Measurements from ENCODE around the gene GPR157.

Gene GPR157

DNA sequence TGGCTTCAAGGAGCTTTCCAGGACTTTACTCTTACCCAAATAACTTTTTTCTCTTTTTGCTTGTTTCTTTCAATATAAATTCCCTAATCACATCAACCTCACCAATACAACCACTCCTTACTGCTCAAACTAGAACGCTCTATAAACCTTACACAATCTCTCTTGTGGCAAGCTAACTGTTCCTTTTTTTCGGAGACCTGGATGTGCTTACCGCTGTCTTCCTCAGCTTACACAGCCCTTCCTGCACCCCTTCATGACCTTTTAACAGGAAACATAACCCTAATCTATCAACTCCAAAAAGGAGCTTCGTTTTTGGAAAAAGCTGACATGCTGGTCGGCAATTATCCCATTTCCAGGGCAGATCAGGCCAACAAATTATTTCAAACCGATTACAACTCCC lies 35.3 kb downstream of the GPR157 start:
- TF ChIP-seq, protein P1, sequence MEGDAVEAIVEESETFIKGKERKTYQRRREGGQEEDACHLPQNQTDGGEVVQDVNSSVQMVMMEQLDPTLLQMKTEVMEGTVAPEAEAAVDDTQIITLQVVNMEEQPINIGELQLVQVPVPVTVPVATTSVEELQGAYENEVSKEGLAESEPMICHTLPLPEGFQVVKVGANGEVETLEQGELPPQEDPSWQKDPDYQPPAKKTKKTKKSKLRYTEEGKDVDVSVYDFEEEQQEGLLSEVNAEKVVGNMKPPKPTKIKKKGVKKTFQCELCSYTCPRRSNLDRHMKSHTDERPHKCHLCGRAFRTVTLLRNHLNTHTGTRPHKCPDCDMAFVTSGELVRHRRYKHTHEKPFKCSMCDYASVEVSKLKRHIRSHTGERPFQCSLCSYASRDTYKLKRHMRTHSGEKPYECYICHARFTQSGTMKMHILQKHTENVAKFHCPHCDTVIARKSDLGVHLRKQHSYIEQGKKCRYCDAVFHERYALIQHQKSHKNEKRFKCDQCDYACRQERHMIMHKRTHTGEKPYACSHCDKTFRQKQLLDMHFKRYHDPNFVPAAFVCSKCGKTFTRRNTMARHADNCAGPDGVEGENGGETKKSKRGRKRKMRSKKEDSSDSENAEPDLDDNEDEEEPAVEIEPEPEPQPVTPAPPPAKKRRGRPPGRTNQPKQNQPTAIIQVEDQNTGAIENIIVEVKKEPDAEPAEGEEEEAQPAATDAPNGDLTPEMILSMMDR (conservative IDR thresholded peaks at IDR 0.05; ENCODE audit: low read length), result no peak
- TF ChIP-seq EZH2phosphoT487 (IDR thresholded peaks at IDR 0.05; ENCODE audit: borderline replicate concordance), result no peak
- H3K4me1 ChIP-seq (ENCODE audit: insufficient read depth, low read length, poor library complexity, severe bottlenecking), result no peaks in the 10 kb centered on the region
- H3K9me3 ChIP-seq (ENCODE audit: insufficient read depth, low read depth, low read length), result no peaks in the 10 kb centered on the region
- no peaks in the 10 kb centered on the region for H4K20me1 ChIP-seq (ENCODE audit: insufficient read depth, low read length, poor library complexity, severe bottlenecking)
- no peaks in the 10 kb centered on the region for H3K36me3 ChIP-seq (ENCODE audit: insufficient read depth, low read length)
- H2AFZ ChIP-seq (ENCODE audit: low read length), result no peak overlapping the region
- H3K27me3 ChIP-seq (ENCODE audit: insufficient read depth, low read length, poor library complexity, severe bottlenecking), result peaks cover 4% of the 10 kb centered on the region
- H3K9ac ChIP-seq (ENCODE audit: low read depth, low read length, poor library complexity, severe bottlenecking), result no peak overlapping the region
- H3K9me2 ChIP-seq (replicated peaks; ENCODE audit: low read depth, low read length), result no peaks in the 10 kb centered on the region
- no peaks in the 10 kb centered on the region for H3K79me2 ChIP-seq (ENCODE audit: insufficient read depth, low read length)
- H3K4me2 ChIP-seq (ENCODE audit: low read depth, low read length, poor library complexity, severe bottlenecking), result no peak overlapping the region
- H3K4me3 ChIP-seq (ENCODE audit: low read length, poor library complexity, severe bottlenecking), result no peak overlapping the region
- no peaks in the 10 kb centered on the region for H3F3A ChIP-seq (ENCODE audit: low read depth)

DNA sequence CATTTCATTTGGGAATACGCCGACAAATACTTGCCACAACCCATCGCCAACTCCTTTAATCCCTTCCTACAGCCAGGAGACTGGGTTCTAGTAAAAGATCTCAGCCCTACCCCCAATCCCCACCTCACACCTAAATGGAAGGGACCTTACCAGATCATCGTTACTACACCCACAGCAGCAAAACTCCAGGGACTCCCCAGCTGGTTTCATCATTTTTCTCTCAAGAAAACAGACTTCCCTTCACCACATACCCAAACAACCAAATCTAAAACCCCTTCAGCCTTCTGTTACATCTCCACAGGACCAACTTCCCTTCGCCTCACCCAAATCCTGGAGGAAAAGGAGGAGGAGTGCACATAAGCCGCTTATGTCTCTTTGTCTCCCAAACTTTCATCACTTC lies 35.8 kb downstream of the GPR157 start:
- no peaks in the 10 kb centered on the region for H3K79me2 ChIP-seq (ENCODE audit: insufficient read depth, low read length)
- no peaks in the 10 kb centered on the region for H4K20me1 ChIP-seq (ENCODE audit: insufficient read depth, low read length, poor library complexity, severe bottlenecking)
- H3K4me1 ChIP-seq (ENCODE audit: insufficient read depth, low read length, poor library complexity, severe bottlenecking), result no peaks in the 10 kb centered on the region
- H3K27me3 ChIP-seq (ENCODE audit: insufficient read depth, low read length, poor library complexity, severe bottlenecking), result peaks cover 4% of the 10 kb centered on the region
- H2AFZ ChIP-seq (ENCODE audit: low read length), result no peak overlapping the region
- H3K36me3 ChIP-seq (ENCODE audit: insufficient read depth, low read length), result no peaks in the 10 kb centered on the region
- no peak overlapping the region for H3K9ac ChIP-seq (ENCODE audit: low read depth, low read length, poor library complexity, severe bottlenecking)
- no peak overlapping the region for H3K4me2 ChIP-seq (ENCODE audit: low read depth, low read length, poor library complexity, severe bottlenecking)
- H3K9me3 ChIP-seq (ENCODE audit: insufficient read depth, low read depth, low read length), result no peaks in the 10 kb centered on the region
- H3K9me2 ChIP-seq (replicated peaks; ENCODE audit: low read depth, low read length), result no peaks in the 10 kb centered on the region
- H3F3A ChIP-seq (ENCODE audit: low read depth), result no peaks in the 10 kb centered on the region
- TF ChIP-seq, protein P1 (conservative IDR thresholded peaks at IDR 0.05; ENCODE audit: low read length), result no peak
- TF ChIP-seq EZH2phosphoT487 (IDR thresholded peaks at IDR 0.05; ENCODE audit: borderline replicate concordance), result no peak
- no peak overlapping the region for H3K4me3 ChIP-seq (ENCODE audit: low read length, poor library complexity, severe bottlenecking)

DNA sequence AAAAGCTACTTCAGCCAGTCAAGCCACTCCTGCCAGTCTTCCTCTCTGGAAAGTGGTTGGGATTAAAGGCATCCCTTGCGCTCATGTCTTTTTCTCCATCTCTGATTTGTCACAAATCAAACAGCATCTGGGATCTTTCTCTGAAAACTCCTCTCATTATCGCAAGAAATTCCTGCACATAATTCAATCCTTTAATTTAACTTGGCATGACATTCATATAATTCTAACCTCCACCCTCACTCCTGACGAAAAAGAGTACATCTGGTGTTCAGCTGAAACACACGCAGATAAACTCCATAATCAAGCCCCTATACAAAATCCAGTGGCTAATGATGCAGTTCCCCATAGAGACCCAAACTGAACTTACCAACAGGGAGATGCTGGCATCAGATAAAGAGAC lies 40.1 kb downstream of the GPR157 start:
- TF ChIP-seq, protein P1 (conservative IDR thresholded peaks at IDR 0.05; ENCODE audit: low read length), result no peak
- no peak for TF ChIP-seq EZH2phosphoT487 (IDR thresholded peaks at IDR 0.05; ENCODE audit: borderline replicate concordance)
- no peaks in the 10 kb centered on the region for H3K4me1 ChIP-seq (ENCODE audit: insufficient read depth, low read length, poor library complexity, severe bottlenecking)
- H3K9ac ChIP-seq (ENCODE audit: low read depth, low read length, poor library complexity, severe bottlenecking), result no peak overlapping the region
- no peak overlapping the region for H2AFZ ChIP-seq (ENCODE audit: low read length)
- no peaks in the 10 kb centered on the region for H3K36me3 ChIP-seq (ENCODE audit: insufficient read depth, low read length)
- peaks cover 4% of the 10 kb centered on the region for H3K27me3 ChIP-seq (ENCODE audit: insufficient read depth, low read length, poor library complexity, severe bottlenecking)
- H3K9me2 ChIP-seq (replicated peaks; ENCODE audit: low read depth, low read length), result no peaks in the 10 kb centered on the region
- H4K20me1 ChIP-seq (ENCODE audit: insufficient read depth, low read length, poor library complexity, severe bottlenecking), result no peaks in the 10 kb centered on the region
- H3K9me3 ChIP-seq (ENCODE audit: insufficient read depth, low read depth, low read length), result no peaks in the 10 kb centered on the region
- H3K4me3 ChIP-seq (ENCODE audit: low read length, poor library complexity, severe bottlenecking), result no peak overlapping the region
- H3K79me2 ChIP-seq (ENCODE audit: insufficient read depth, low read length), result no peaks in the 10 kb centered on the region
- no peaks in the 10 kb centered on the region for H3F3A ChIP-seq (ENCODE audit: low read depth)
- no peak overlapping the region for H3K4me2 ChIP-seq (ENCODE audit: low read depth, low read length, poor library complexity, severe bottlenecking)

All from Loucy (cell line).